Esophagus muscularis mucosa (tissue), 3 donors: ENCODE measurements around the gene NINJ2.

Experiments
- CTCF ChIP-seq, 3 experiments: fragments of 200-600 bp in 2 of 3; fragments of 450-650 bp in 1 of 3; sonication (generic) in 2 of 3; IDR thresholded peaks; one replicate each; pipeline ENCODE4 v1.5.1; 2017 to 2019; ENCODE audit warnings: antibody characterized with exemption in 3 of 3, mild to moderate bottlenecking in 2 of 3, moderate library complexity in 1 of 3
- POLR2A ChIP-seq: fragments of 450-650 bp; IDR thresholded peaks from one replicate; pipeline ENCODE4 v1.6.1; 2017; ENCODE audit warnings: antibody characterized with exemption, moderate library complexity, mild to moderate bottlenecking, low read depth
- POLR2AphosphoS5 ChIP-seq, 2 donors: sonication (generic); formaldehyde crosslinking; IDR thresholded peaks; one replicate each; pipeline ENCODE4 v1.6.1; 2017; ENCODE audit warnings: antibody characterized with exemption in 2 of 2

DNA sequence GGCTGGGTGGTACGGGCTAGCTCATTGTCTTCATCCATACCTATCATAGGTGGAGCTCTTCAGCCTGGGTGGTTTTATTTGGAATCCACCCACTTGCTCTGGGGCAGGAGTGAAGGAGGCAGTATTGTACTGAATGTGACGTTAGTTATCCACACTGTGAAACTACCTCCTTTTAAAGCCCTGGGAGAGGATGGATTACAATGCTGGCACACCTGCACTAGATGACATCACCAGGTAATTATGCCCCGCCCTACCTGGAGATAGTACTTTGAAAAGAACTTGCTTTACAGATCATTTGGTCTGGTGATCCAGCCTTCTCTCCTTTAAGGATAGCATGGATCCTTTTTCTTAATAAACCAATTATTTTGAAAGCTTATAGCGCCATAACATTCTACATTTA lies 125.5 kb downstream of the NINJ2 start:
- TF ChIP-seq POLR2A, result no peak
- no peak for TF ChIP-seq CTCF (IDR thresholded peaks at IDR 0.05)
- TF ChIP-seq POLR2AphosphoS5 (IDR thresholded peaks at IDR 0.05), result no peak
